T-cell (primary cell): ENCODE data around the gene SLC9A9. TPM values are rescaled to one million over a fixed set of nuclear protein-coding genes. Genes with fewer than 3 reads are reported as not detected.

Experiments used
- ATAC-seq, 4 experiments: fragments of 200-7000 bp in 3 of 4; fragments of 150-1000 bp in 1 of 4; cut with Tn5 transposase; replicated peaks in 1 of 4; 1 replicate in 3 of 4; 2 replicates in 1 of 4; pipeline ENCODE4 v1.10.0; 2021; ENCODE audit warnings: moderate library complexity in 3 of 4, mild to moderate bottlenecking in 2 of 4, moderate number of reproducible peaks in 1 of 4
- CTCF ChIA-PET, 2 donors: fragments of 300-600 bp; sonication (Branson Sonifier 250); formaldehyde crosslinking; loops; one replicate each; lab custom pipeline; 2022; ENCODE audit warnings: antibody characterized with exemption in 2 of 2; lab: Charles Lee
- POLR2A ChIA-PET, 2 donors: fragments of 300-600 bp; sonication (Branson Sonifier 250); formaldehyde crosslinking; loops; one replicate each; lab custom pipeline; 2022; ENCODE audit warnings: antibody characterized with exemption in 2 of 2; lab: Charles Lee
- DNase-seq, 35 experiments: peaks; one replicate each; pipeline versions ENCODE4 v3.0.0 to v3.0.0-alpha.2; 2013 to 2023
- H3K27ac ChIP-seq: one replicate; pipeline ENCODE4 v1.5.1; 2013; ENCODE audit warnings: low read length
- H3K27me3 ChIP-seq, 2 experiments: replicated peaks in 1 of 2; 1 replicate in 1 of 2; 2 replicates in 1 of 2; pipeline versions ENCODE4 v1.6.1 to v1.7.0; 2013; ENCODE audit warnings: low read length in 1 of 2, mixed read lengths in 1 of 2; ENCODE audit not compliant: control insufficient read depth in 2 of 2, insufficient read depth in 2 of 2; ENCODE audit errors: extremely low read depth in 1 of 2
- H3K36me3 ChIP-seq, 2 donors: 1 replicate in 1 of 2; 2 replicates in 1 of 2; pipeline versions ENCODE4 v1.6.1 to v1.7.0; 2013; ENCODE audit warnings: low read length in 1 of 2; ENCODE audit not compliant: control insufficient read depth in 2 of 2, insufficient read depth in 1 of 2; ENCODE audit errors: extremely low read depth in 1 of 2
- H3K4me1 ChIP-seq, 2 experiments: 1 replicate in 1 of 2; 2 replicates in 1 of 2; pipeline versions ENCODE4 v1.6.1 to v1.7.0; 2013; ENCODE audit warnings: low read length in 2 of 2, mixed read lengths in 1 of 2; ENCODE audit not compliant: insufficient read depth in 2 of 2, control insufficient read depth in 1 of 2; ENCODE audit errors: extremely low read depth in 1 of 2
- H3K4me3 ChIP-seq, 2 donors: 1 replicate in 1 of 2; 2 replicates in 1 of 2; pipeline versions ENCODE4 v1.5.1 to v1.7.0; 2013; ENCODE audit warnings: mild to moderate bottlenecking in 2 of 2, low read length in 1 of 2, moderate library complexity in 1 of 2; ENCODE audit not compliant: control insufficient read depth in 1 of 2; ENCODE audit errors: extremely low read depth in 1 of 2
- H3K9me3 ChIP-seq: 2 replicates; pipeline ENCODE4 v1.7.0; 2013
- H3K27ac Mint-ChIP-seq, 2 donors: one replicate each; pipeline ENCODE4 v1.8.0; 2020 to 2021; ENCODE audit warnings: mild to moderate bottlenecking in 2 of 2, mixed read lengths in 2 of 2
- H3K27me3 Mint-ChIP-seq, 2 donors: one replicate each; pipeline ENCODE4 v1.8.0; 2021 to 2022; ENCODE audit warnings: mixed read lengths in 2 of 2
- H3K36me3 Mint-ChIP-seq: one replicate; pipeline ENCODE4 v1.8.0; 2021; ENCODE audit warnings: mixed read lengths
- H3K4me1 Mint-ChIP-seq, 3 donors: one replicate each; pipeline ENCODE4 v1.8.0; 2020 to 2022; ENCODE audit warnings: mixed read lengths in 3 of 3, mild to moderate bottlenecking in 1 of 3
- H3K4me3 Mint-ChIP-seq, 3 donors: one replicate each; pipeline ENCODE4 v1.8.0; 2020 to 2022; ENCODE audit warnings: mild to moderate bottlenecking in 3 of 3, mixed read lengths in 3 of 3, moderate library complexity in 3 of 3
- H3K9me3 Mint-ChIP-seq, 3 donors: one replicate each; pipeline ENCODE4 v1.8.0; 2020 to 2022; ENCODE audit warnings: mixed read lengths in 3 of 3
- WGBS: methylation state at CpG from one replicate; pipeline ENCODE4 v1.1.5; 2013; ENCODE audit warnings: missing lambda C conversion rate; ENCODE audit not compliant: insufficient coverage; 5-methylcytosine and 5-hydroxymethylcytosine counted together
- total RNA-seq, 35 experiments: library from RNA in 6 of 35; stranded (reverse) in 6 of 35; fragments of 120-200 nt in 1 of 35; gene quantifications; one replicate each; pipeline versions ENCODE4 v1.2.1 to v1.2.4 and lab custom pipeline; 2013 to 2026

The SLC9A9 gene
- total RNA-seq, 5 donors from 2014 or later (not counting 1 experiment from before 2014, with no cell fraction given) = 11.2 to 36.8 (median 17.8) TPM

DNA sequence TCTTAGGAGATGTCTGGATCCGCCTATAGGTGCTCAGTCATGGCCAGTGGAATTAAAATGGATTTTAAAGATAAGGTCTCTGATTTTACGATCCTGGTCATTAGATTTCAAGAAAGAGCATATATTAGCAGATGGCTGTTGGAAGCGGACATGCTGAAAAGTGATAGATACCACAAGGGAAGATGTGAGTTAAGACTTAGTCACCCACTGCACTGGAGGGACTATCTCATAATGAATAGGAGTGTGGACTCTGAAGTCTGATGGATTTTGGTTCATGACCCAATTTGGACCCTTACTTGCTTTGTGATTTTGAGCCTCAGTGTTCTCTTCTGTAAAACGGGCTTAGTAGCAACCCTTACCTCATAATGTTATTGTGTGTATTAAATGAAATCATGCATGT is 514.0 kb downstream of the SLC9A9 start:
- 94% methylated on average over 3 of the region's 4 CpGs for WGBS
- Histone ChIP-seq H3K4me3 (no peak overlapping the region), H3K27me3 (no peaks in the 10 kb centered on the region), H3K9me3 (no peaks in the 10 kb centered on the region), H3K27ac (no peak overlapping the region), H3K4me1 (no peaks in the 10 kb centered on the region), H3K36me3 (no peaks in the 10 kb centered on the region)
- Mint-ChIP-seq H3K4me3 (no peak overlapping the region), H3K27me3 (no peaks in the 10 kb centered on the region), H3K36me3 (peaks cover 17% of the 10 kb centered on the region), H3K27ac (no peak overlapping the region), H3K4me1 (no peaks in the 10 kb centered on the region), H3K9me3 (no peaks in the 10 kb centered on the region)
- DNase-seq (no peak), ATAC-seq (no peak)
- CTCF ChIA-PET = no interaction called here
- POLR2A ChIA-PET = no interaction called here

DNA sequence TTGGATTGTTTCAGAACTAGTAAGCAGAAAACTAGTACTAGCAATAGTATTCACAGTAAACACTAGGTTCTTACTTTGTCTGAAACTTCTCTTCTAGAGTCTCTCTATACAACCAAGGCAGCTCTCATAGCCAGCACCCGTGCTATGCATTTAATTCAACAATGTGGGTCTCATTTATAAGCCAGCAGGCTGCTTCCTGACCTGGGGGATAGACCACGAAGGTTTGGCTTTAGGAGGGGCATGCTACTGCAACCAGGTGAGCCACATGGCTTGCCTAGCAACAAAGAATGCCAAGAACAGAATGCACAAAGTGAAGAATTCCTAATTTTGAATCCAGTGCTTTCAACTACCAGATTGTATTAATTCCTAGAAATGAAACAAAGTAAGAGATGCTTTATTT is 514.9 kb downstream of the SLC9A9 start:
- Mint-ChIP-seq H3K27me3 (no peaks in the 10 kb centered on the region), H3K4me3 (no peak overlapping the region), H3K27ac (no peak overlapping the region), H3K4me1 (peaks cover 0 to 4% (median 1%) of the 10 kb centered on the region in 3 donors), H3K36me3 (peaks cover 17% of the 10 kb centered on the region), H3K9me3 (no peaks in the 10 kb centered on the region)
- 17% methylated on average over 1 of the region's 2 CpGs for WGBS
- no peaks in the 10 kb centered on the region for H3K4me1 ChIP-seq
- no peak overlapping the region for H3K4me3 ChIP-seq
- H3K9me3 ChIP-seq = no peaks in the 10 kb centered on the region
- H3K27ac ChIP-seq = no peak overlapping the region
- POLR2A ChIA-PET = no interaction called here
- CTCF ChIA-PET = no interaction called here
- H3K36me3 ChIP-seq = no peaks in the 10 kb centered on the region
- no peaks in the 10 kb centered on the region for H3K27me3 ChIP-seq
- ATAC-seq = no peak
- no peak for DNase-seq

- H3K27me3 Mint-ChIP-seq = no peaks in the 10 kb centered on the region
- Histone ChIP-seq H3K27ac (no peak overlapping the region), H3K36me3 (no peaks in the 10 kb centered on the region), H3K27me3 (no peaks in the 10 kb centered on the region), H3K9me3 (no peaks in the 10 kb centered on the region), H3K4me3 (no peak overlapping the region), H3K4me1 (peaks cover 0 to 5% of the 10 kb centered on the region in 2 experiments)
- CTCF ChIA-PET = no interaction called here
- peaks cover 7 to 12% (median 9%) of the 10 kb centered on the region in 3 donors for H3K4me1 Mint-ChIP-seq
- WGBS = no CpG with 5 or more reads among the region's 1 CpG
- peaks cover 13% of the 10 kb centered on the region for H3K36me3 Mint-ChIP-seq
- H3K9me3 Mint-ChIP-seq = no peaks in the 10 kb centered on the region
- POLR2A ChIA-PET = no interaction called here
- ATAC-seq (no peak), DNase-seq (no peak)
- no peak overlapping the region for H3K27ac Mint-ChIP-seq
- H3K4me3 Mint-ChIP-seq = no peak overlapping the region
Measured at GRCh38 chr3:143332026-143332425, 516.2 kb downstream of the SLC9A9 start.

DNA sequence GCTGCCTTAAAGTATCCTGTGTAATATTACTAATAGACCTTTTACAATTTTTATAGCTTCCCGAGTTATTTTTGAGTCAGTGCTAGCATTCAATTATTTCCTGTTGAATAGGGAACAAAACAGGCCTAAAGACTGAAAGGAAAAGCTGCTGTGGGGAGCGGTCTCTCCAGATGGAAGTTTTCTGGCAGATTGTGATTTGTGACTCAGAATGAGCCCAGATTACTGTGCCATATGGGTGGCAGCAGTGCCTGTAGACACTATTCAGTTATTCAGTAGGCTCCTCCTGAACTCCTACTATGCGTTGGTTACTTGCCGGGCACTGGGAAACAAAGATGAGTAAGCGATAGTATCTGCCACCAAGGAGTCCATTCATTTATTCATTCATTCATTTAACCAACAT is 516.9 kb downstream of the SLC9A9 start:
- ATAC-seq (no peak), DNase-seq (no peak)
- Mint-ChIP-seq H3K9me3 (no peaks in the 10 kb centered on the region), H3K4me3 (no peak overlapping the region), H3K27me3 (no peaks in the 10 kb centered on the region), H3K4me1 (peaks cover 13 to 19% (median 16%) of the 10 kb centered on the region in 3 donors), H3K36me3 (peaks cover 17% of the 10 kb centered on the region), H3K27ac (no peak overlapping the region)
- no peaks in the 10 kb centered on the region for H3K36me3 ChIP-seq
- H3K27ac ChIP-seq = no peak overlapping the region
- H3K27me3 ChIP-seq = no peaks in the 10 kb centered on the region
- POLR2A ChIA-PET = no interaction called here
- 80% methylated on average over 1 of the region's 5 CpGs for WGBS
- H3K4me1 ChIP-seq = peaks cover 0 to 9% of the 10 kb centered on the region in 2 experiments
- no peaks in the 10 kb centered on the region for H3K9me3 ChIP-seq
- CTCF ChIA-PET = no interaction called here
- no peak overlapping the region for H3K4me3 ChIP-seq

DNA sequence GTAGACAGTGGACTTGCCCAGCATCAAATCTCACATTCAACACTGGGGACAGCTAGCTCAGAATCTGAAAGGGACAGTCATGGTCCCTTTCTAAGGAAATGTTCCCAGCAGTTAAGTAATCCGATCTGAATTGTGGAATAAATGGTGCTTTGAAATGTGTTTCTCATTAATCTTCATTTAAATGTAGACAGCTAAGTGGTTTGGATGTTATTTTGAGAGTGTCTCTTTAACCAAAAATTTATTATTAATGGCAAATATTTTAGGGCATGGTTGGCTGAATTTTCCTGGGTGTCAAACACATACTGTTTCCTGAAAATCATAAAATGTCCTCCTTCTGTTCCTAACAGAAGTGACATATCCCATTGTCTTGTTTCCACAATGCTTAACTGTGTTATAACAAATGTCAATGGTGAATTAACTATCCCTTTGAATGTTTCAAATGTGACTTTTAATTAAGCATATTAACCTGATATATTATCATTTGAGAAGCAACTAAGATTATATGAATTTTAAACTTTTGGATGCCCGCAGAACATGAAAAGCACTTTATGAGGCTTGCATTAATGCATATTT is 517.9 kb downstream of the SLC9A9 start:
- H3K4me3 Mint-ChIP-seq = no peak overlapping the region
- Histone ChIP-seq H3K4me3 (no peak overlapping the region), H3K27ac (no peak overlapping the region), H3K27me3 (no peaks in the 10 kb centered on the region), H3K9me3 (no peaks in the 10 kb centered on the region), H3K4me1 (peaks cover 0 to 9% of the 10 kb centered on the region in 2 experiments), H3K36me3 (no peaks in the 10 kb centered on the region)
- peaks cover 12% of the 10 kb centered on the region for H3K36me3 Mint-ChIP-seq
- ChIA-PET CTCF (no interaction called here), POLR2A (no interaction called here)
- WGBS = no CpG with 5 or more reads among the region's 2 CpGs
- no peak overlapping the region for H3K27ac Mint-ChIP-seq
- no peaks in the 10 kb centered on the region for H3K9me3 Mint-ChIP-seq
- peaks cover 13 to 21% (median 19%) of the 10 kb centered on the region in 3 donors for H3K4me1 Mint-ChIP-seq
- ATAC-seq (no peak), DNase-seq (no peak)
- H3K27me3 Mint-ChIP-seq = no peaks in the 10 kb centered on the region

DNA sequence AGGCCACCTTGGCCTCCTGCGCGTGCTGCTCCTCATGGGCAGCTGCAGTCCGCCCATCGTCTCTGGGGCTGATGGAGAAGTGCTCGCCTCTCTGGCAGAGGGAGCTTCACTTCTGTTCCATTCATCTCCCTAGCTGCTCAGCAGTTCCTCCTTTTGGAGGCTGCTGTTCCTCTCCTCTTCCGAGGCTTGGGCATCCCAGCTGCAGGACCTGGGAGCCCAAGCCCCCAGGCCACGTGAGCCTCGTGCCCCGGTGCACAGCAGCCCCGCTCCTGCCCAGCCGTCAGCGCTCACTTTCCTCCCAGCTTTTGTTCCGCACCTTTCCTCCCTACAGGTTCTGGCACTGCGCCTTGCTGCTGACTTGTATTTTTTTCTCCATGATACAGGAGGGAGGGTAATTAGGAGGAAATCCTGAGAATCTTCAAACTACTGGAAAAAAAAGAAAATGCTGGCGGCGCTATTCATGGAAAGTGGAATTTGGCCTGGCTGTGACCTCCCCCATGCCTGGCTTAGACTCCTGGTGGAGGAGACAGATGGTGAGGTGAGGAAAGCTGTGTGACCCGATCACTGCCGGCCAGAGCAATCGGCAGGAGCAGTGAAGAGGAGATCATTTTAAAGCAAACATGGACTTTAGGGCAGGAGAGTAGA is 518.6 kb downstream of the SLC9A9 start:
- Mint-ChIP-seq H3K27ac (no peak overlapping the region), H3K27me3 (no peaks in the 10 kb centered on the region), H3K4me3 (no peak overlapping the region), H3K4me1 (peaks cover 13 to 21% (median 19%) of the 10 kb centered on the region in 3 donors), H3K9me3 (peaks cover 0 to 4% (median 0%) of the 10 kb centered on the region in 3 donors), H3K36me3 (peaks cover 15% of the 10 kb centered on the region)
- Histone ChIP-seq H3K4me3 (no peak overlapping the region), H3K4me1 (peaks cover 0 to 9% of the 10 kb centered on the region in 2 experiments), H3K27me3 (no peaks in the 10 kb centered on the region), H3K36me3 (no peaks in the 10 kb centered on the region), H3K9me3 (no peaks in the 10 kb centered on the region), H3K27ac (no peak overlapping the region)
- ATAC-seq (no peak), DNase-seq (no peak)
- WGBS = 92% methylated on average over 9 of the region's 19 CpGs
- POLR2A ChIA-PET = no interaction called here
- CTCF ChIA-PET = no interaction called here
